IPS-NIHi11 (cell line): ENCODE data around the gene HCFC1.
"Not testable (repeated sequence)": the region's sequence is repeated elsewhere in the genome, so short reads cannot be mapped to it uniquely, and the experiment has no call there.

Experiments
- DNase-seq: peaks from one replicate; pipeline ENCODE4 v3.0.0; 2012; ENCODE audit warnings: mixed read lengths, low spot score

HCFC1 gene

GRCh38 chrX:154008521-154008920, 36.9 kb upstream of the HCFC1 start:
- no peak for DNase-seq

- no peak for DNase-seq
Measured at GRCh38 chrX:154006947-154007346, 35.3 kb upstream of the HCFC1 start.

GRCh38 chrX:154004315-154004714, 32.7 kb upstream of the HCFC1 start:
- no peak for DNase-seq

- no peak for DNase-seq
Measured at GRCh38 chrX:154002215-154002719, 30.6 kb upstream of the HCFC1 start.

GRCh38 chrX:154000051-154000450, 28.4 kb upstream of the HCFC1 start:
- DNase-seq = no peak

GRCh38 chrX:153999359-154000037, 27.9 kb upstream of the HCFC1 start:
- DNase-seq = no peak

- no peak for DNase-seq
Measured at GRCh38 chrX:153995504-153995903, 23.9 kb upstream of the HCFC1 start.

- DNase-seq = not testable (repeated sequence)
Measured at GRCh38 chrX:153994398-153994797, 22.8 kb upstream of the HCFC1 start.

- no peak for DNase-seq
Measured at GRCh38 chrX:153993978-153994377, 22.4 kb upstream of the HCFC1 start.

GRCh38 chrX:153993079-153993478, 21.5 kb upstream of the HCFC1 start:
- DNase-seq = no peak

- DNase-seq = no peak
Measured at GRCh38 chrX:153992180-153992579, 20.6 kb upstream of the HCFC1 start.

GRCh38 chrX:153991013-153991580, 19.5 kb upstream of the HCFC1 start:
- DNase-seq = no peak

GRCh38 chrX:153989973-153990655, 18.5 kb upstream of the HCFC1 start:
- no peak for DNase-seq

- DNase-seq = no peak
Measured at GRCh38 chrX:153988493-153988892, 16.9 kb upstream of the HCFC1 start.

- no peak for DNase-seq
Measured at GRCh38 chrX:153984351-153985178, 12.9 kb upstream of the HCFC1 start.

- DNase-seq = no peak
Measured at GRCh38 chrX:153983321-153983801, 11.7 kb upstream of the HCFC1 start.

- no peak for DNase-seq
Measured at GRCh38 chrX:153981771-153982533, 10.3 kb upstream of the HCFC1 start.

GRCh38 chrX:153981231-153981630, 9.6 kb upstream of the HCFC1 start:
- DNase-seq = no peak

- DNase-seq = not testable (repeated sequence)
Measured at GRCh38 chrX:153980394-153980793, 8.8 kb upstream of the HCFC1 start.

GRCh38 chrX:153974726-153975286, 3.2 kb upstream of the HCFC1 start:
- no peak for DNase-seq
